OCI-LY7 (cell line): ENCODE results near the gene COPZ2.

Experiments used
- EZH2phosphoT487 ChIP-seq: fragments of 200-600 bp; sonication (generic); IDR thresholded peaks from 2 replicates; pipeline ENCODE4 v1.6.1; 2018; ENCODE audit warnings: low read depth, borderline replicate concordance, mild to moderate bottlenecking, mixed run types, antibody characterized with exemption, low read length, moderate library complexity, mixed read lengths
- TF ChIP-seq, protein P1 (sequence below): fragments of 200-600 bp; sonication (generic); conservative IDR thresholded peaks from 2 replicates; pipeline ENCODE4 v1.5.1; 2014; ENCODE audit warnings: mild to moderate bottlenecking, antibody characterized with exemption, low read length, moderate library complexity, mixed read lengths

DNA sequence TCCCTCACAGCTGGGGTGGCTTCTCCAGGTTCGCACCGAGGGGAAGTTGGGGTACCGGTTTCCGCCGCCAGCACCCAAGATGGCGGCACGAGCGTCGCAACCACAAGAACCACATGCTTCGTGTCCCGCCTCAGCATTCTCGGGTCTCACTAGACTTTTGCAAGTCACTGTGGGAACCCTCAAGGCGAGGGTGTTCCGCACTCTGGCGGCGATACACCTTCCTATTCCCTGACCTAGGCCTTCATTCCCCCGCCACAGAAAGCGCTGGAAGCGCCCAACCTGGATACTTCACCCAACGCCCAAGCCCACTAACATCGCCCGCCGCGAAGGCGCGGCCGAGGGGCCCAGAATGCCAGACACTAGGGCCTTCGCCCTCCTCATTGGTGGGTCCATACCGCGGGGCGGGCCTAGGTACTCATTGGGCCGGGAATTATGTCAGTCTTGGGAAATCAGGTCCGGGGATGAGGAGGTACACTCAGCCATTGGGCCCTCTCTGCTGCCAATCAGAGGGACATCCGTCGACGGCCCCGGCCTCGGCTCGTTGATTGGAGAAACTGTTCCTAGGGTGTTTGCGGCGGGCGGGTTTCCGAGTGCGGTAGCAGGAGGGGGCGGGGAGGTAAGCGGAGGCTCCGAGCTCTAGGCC, 10.3 kb upstream of the COPZ2 start, which contains the start of gene NFE2L1:
- TF ChIP-seq, protein P1, sequence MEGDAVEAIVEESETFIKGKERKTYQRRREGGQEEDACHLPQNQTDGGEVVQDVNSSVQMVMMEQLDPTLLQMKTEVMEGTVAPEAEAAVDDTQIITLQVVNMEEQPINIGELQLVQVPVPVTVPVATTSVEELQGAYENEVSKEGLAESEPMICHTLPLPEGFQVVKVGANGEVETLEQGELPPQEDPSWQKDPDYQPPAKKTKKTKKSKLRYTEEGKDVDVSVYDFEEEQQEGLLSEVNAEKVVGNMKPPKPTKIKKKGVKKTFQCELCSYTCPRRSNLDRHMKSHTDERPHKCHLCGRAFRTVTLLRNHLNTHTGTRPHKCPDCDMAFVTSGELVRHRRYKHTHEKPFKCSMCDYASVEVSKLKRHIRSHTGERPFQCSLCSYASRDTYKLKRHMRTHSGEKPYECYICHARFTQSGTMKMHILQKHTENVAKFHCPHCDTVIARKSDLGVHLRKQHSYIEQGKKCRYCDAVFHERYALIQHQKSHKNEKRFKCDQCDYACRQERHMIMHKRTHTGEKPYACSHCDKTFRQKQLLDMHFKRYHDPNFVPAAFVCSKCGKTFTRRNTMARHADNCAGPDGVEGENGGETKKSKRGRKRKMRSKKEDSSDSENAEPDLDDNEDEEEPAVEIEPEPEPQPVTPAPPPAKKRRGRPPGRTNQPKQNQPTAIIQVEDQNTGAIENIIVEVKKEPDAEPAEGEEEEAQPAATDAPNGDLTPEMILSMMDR = no peak
- no peak for TF ChIP-seq EZH2phosphoT487
